IMR-90 (cell line): ENCODE measurements around the gene S100A1. TPM values are rescaled to one million over a fixed set of nuclear protein-coding genes. Genes with fewer than 3 reads are reported as not detected.

Source experiments
- ATAC-seq: fragments of 200-7000 bp; cut with Tn5 transposase; 2 replicates; pipeline ENCODE4 v1.9.1; 2020; ENCODE audit warnings: low read depth, mild to moderate bottlenecking, moderate library complexity
- BruUV-seq: library from RNA; stranded (reverse); fragments of 400-500 nt; replicated peaks from 2 replicates; lab custom pipeline; 2021; lab: Mats Ljungman, UMichigan
- CTCF ChIA-PET: fragments of 300-600 bp; formaldehyde crosslinking; extraction: SDS; loops from one replicate; lab custom pipeline; 2021; ENCODE audit warnings: antibody characterized with exemption; lab: Yijun Ruan, JAX
- POLR2A ChIA-PET: fragments of 300-600 bp; sonication (Branson Sonifier 250); formaldehyde crosslinking; loops from one replicate; lab custom pipeline; 2022; ENCODE audit warnings: antibody characterized with exemption; ENCODE audit not compliant: unreplicated experiment; lab: Charles Lee
- DNase-seq: peaks from one replicate; pipeline ENCODE4 v3.0.0; 2013
- H2AFZ ChIP-seq: replicated peaks from 2 replicates; pipeline ENCODE3; 2013; ENCODE audit warnings: low read length, mild to moderate bottlenecking; ENCODE audit not compliant: poor library complexity
- H2AK5ac ChIP-seq: 2 replicates; pipeline ENCODE4 v1.6.1; 2013; ENCODE audit warnings: low read depth, low read length, inconsistent platforms
- H2AK9ac ChIP-seq: replicated peaks from 2 replicates; pipeline ENCODE3; 2013; ENCODE audit warnings: mild to moderate bottlenecking, low read depth, low read length, moderate library complexity; ENCODE audit not compliant: poor library complexity
- H2BK120ac ChIP-seq: 2 replicates; pipeline ENCODE4 v1.6.1; 2013; ENCODE audit warnings: low read depth, low read length, inconsistent platforms
- H2BK15ac ChIP-seq: 3 replicates; pipeline ENCODE4 v1.6.1; 2013; ENCODE audit warnings: low read depth, low read length, inconsistent platforms
- H2BK20ac ChIP-seq: 2 replicates; pipeline ENCODE4 v1.6.1; 2013; ENCODE audit warnings: low read depth, mild to moderate bottlenecking, inconsistent platforms, low read length, moderate library complexity
- H2BK5ac ChIP-seq: 2 replicates; pipeline ENCODE4 v1.6.1; 2013; ENCODE audit warnings: mild to moderate bottlenecking, low read depth, low read length, inconsistent platforms; ENCODE audit not compliant: poor library complexity, severe bottlenecking
- H3K14ac ChIP-seq: replicated peaks from 2 replicates; pipeline ENCODE4 v1.6.1; 2013; ENCODE audit warnings: low read depth, low read length, inconsistent platforms
- H3K18ac ChIP-seq: 2 replicates; pipeline ENCODE4 v1.6.1; 2013; ENCODE audit warnings: low read depth, low read length, control low read depth
- H3K23ac ChIP-seq: 2 replicates; pipeline ENCODE4 v1.6.1; 2013; ENCODE audit warnings: low read depth, low read length, inconsistent platforms
- H3K27ac ChIP-seq: 2 replicates; pipeline ENCODE4 v1.5.1; 2013; ENCODE audit warnings: mild to moderate bottlenecking, control low read depth, low read length; ENCODE audit not compliant: insufficient read depth
- H3K27me3 ChIP-seq: 2 replicates; pipeline ENCODE4 v1.6.1; 2013; ENCODE audit warnings: low read length; ENCODE audit not compliant: control insufficient read depth, insufficient read depth
- H3K36me3 ChIP-seq: 2 replicates; pipeline ENCODE4 v1.6.1; 2013; ENCODE audit warnings: low read length, mixed read lengths; ENCODE audit not compliant: control insufficient read depth, insufficient read depth
- H3K4ac ChIP-seq: 2 replicates; pipeline ENCODE4 v1.6.1; 2013; ENCODE audit warnings: low read depth, low read length, inconsistent platforms
- H3K4me1 ChIP-seq: 2 replicates; pipeline ENCODE4 v1.6.1; 2013; ENCODE audit warnings: low read length, mixed read lengths; ENCODE audit not compliant: control insufficient read depth, insufficient read depth
- H3K4me2 ChIP-seq: 2 replicates; pipeline ENCODE4 v1.6.1; 2013; ENCODE audit warnings: low read depth, mild to moderate bottlenecking, control low read depth, low read length, moderate library complexity
- H3K4me3 ChIP-seq: 2 replicates; pipeline ENCODE4 v1.5.1; 2013; ENCODE audit warnings: low read depth, mild to moderate bottlenecking, control low read depth, low read length, moderate library complexity; ENCODE audit not compliant: insufficient read depth
- H3K56ac ChIP-seq: 2 replicates; pipeline ENCODE4 v1.6.1; 2013; ENCODE audit warnings: low read length, inconsistent platforms; ENCODE audit not compliant: insufficient read depth; ENCODE audit errors: extremely low read depth
- H3K79me1 ChIP-seq, 2 experiments: 2 replicates each; pipeline ENCODE4 v1.6.1; 2013; ENCODE audit warnings: low read length in 2 of 2, inconsistent platforms in 1 of 2, low read depth in 1 of 2
- H3K9ac ChIP-seq: 2 replicates; pipeline ENCODE4 v1.6.1; 2013; ENCODE audit warnings: low read depth, low read length, control low read depth
- H3K9me1 ChIP-seq: 2 replicates; pipeline ENCODE4 v1.6.1; 2013; ENCODE audit warnings: low read length, inconsistent platforms; ENCODE audit not compliant: insufficient read depth
- H3K9me3 ChIP-seq: 2 replicates; pipeline ENCODE4 v1.6.1; 2013; ENCODE audit warnings: low read length; ENCODE audit not compliant: control insufficient read depth, insufficient read depth
- H4K20me1 ChIP-seq: 2 replicates; pipeline ENCODE4 v1.6.1; 2013; ENCODE audit warnings: low read length, inconsistent platforms; ENCODE audit not compliant: insufficient read depth
- H4K5ac ChIP-seq: 2 replicates; pipeline ENCODE4 v1.6.1; 2013; ENCODE audit warnings: mild to moderate bottlenecking, low read depth, low read length, control low read depth
- H4K8ac ChIP-seq, 2 experiments: 2 replicates each; pipeline ENCODE4 v1.6.1; 2013; ENCODE audit warnings: low read depth in 2 of 2, low read length in 2 of 2, control low read depth in 1 of 2, inconsistent platforms in 1 of 2
- H4K91ac ChIP-seq: 2 replicates; pipeline ENCODE4 v1.6.1; 2013; ENCODE audit warnings: low read depth, low read length, inconsistent platforms; ENCODE audit not compliant: insufficient read depth
- CEBPB ChIP-seq: IDR thresholded peaks from 2 replicates; pipeline ENCODE4 v1.6.1; 2012; ENCODE audit warnings: low read depth, low read length, improper control_type of control experiment
- CHD1 ChIP-seq: IDR thresholded peaks from 2 replicates; pipeline ENCODE4 v1.6.1; 2012; ENCODE audit warnings: low read depth, low read length, improper control_type of control experiment
- CTCF ChIP-seq: conservative IDR thresholded peaks from 2 replicates; pipeline ENCODE4 v1.5.1; 2012; ENCODE audit warnings: mild to moderate bottlenecking, low read depth, low read length, improper control_type of control experiment
- FOS ChIP-seq: fragments of 150-350 bp; IDR thresholded peaks from 2 replicates; pipeline ENCODE4 v1.6.1; 2016; ENCODE audit warnings: low read depth, low read length
- MAFK ChIP-seq: IDR thresholded peaks from 2 replicates; pipeline ENCODE4 v1.6.1; 2012; ENCODE audit warnings: low read depth, low read length, improper control_type of control experiment
- NFE2L2 ChIP-seq: fragments of 150-350 bp; IDR thresholded peaks from 2 replicates; pipeline ENCODE4 v1.6.1; 2016; ENCODE audit warnings: low read depth, mild to moderate bottlenecking, low read length
- RCOR1 ChIP-seq: IDR thresholded peaks from 2 replicates; pipeline ENCODE4 v1.6.1; 2012; ENCODE audit warnings: mild to moderate bottlenecking, low read length, improper control_type of control experiment; ENCODE audit not compliant: insufficient replicate concordance
- SMC3 ChIP-seq: fragments of 150-350 bp; IDR thresholded peaks from 2 replicates; pipeline ENCODE4 v1.6.1; 2016; ENCODE audit warnings: low read depth, mild to moderate bottlenecking, antibody characterized with exemption, low read length, moderate library complexity
- WGBS, 2 experiments: methylation state at CpG; one replicate each; pipeline versions ENCODE4 v1.1.5 to v1.1.7; 2013; ENCODE audit warnings: missing lambda C conversion rate in 2 of 2; ENCODE audit not compliant: insufficient read length in 1 of 2; ENCODE audit errors: extremely low coverage in 2 of 2; 5-methylcytosine and 5-hydroxymethylcytosine counted together
- dilution Hi-C: fragments of 300-500 bp; cut with HindIII; formaldehyde crosslinking; loops from one replicate; pipeline ENCODE4 v1.14.3; 2018; ENCODE audit warnings: low sequenced_read_pairs; ENCODE audit not compliant: unreplicated experiment
- in situ Hi-C: fragments of 300-500 bp; cut with MboI; formaldehyde crosslinking; loops from 3 replicates; pipeline ENCODE4 v1.14.3; 2019; ENCODE audit warnings: low sequenced_read_pairs, inconsistent platforms, mixed read lengths
- intact Hi-C: fragments of 100-400 bp; cut with micrococcal nuclease; formaldehyde crosslinking; loops from 2 replicates; pipeline ENCODE4 v1.10.0; 2022
- polyA plus RNA-seq, 3 experiments: library from polyadenylated mRNA; depleted of rRNA; stranded (reverse); fragments of >200 nt; gene quantifications; 2 replicates each; pipeline ENCODE4 v1.2.3, GENCODE V29; 2012; ENCODE audit warnings: low replicate concordance in 1 of 3
- total RNA-seq: library from RNA; depleted of rRNA; stranded (reverse); fragments of >200 nt; gene quantifications from 2 replicates; pipeline ENCODE4 v1.2.3, GENCODE V29; 2012

S100A1 gene
- total and polyA plus RNA-seq, 2 of the 4 experiments (the other 2 are of a cell fraction) = 0.18 to 0.29 TPM

- TF ChIP-seq NFE2L2 (no peak), RCOR1 (no peak), MAFK (no peak)
Measured at GRCh38 chr1:153633754-153634665, 5.8 kb downstream of the S100A1 start, which contains the start of gene CHTOP (continued).

- Histone ChIP-seq H4K20me1 (peaks cover 31% of the 10 kb centered on the region), H2BK120ac (no peak overlapping the region), H4K91ac (no peak overlapping the region), H2BK15ac (no peak overlapping the region), H3K27me3 (no peaks in the 10 kb centered on the region), H3K27ac (no peak overlapping the region), H3K4ac (no peak overlapping the region), H3K14ac (no peak overlapping the region), H3K79me1 (peaks cover 41 to 57% of the 10 kb centered on the region in 2 experiments), H3K23ac (no peak overlapping the region), H3K56ac (no peak overlapping the region), H3K18ac (no peak overlapping the region), H3K9me3 (no peaks in the 10 kb centered on the region), H2BK5ac (no peak overlapping the region), H2AK5ac (no peak overlapping the region), H3K9ac (no peak overlapping the region), H2AFZ (no peak overlapping the region), H2AK9ac (no peak overlapping the region), H4K8ac (no peak overlapping the region), H3K9me1 (0 out of 2 replicates have a peak, but pooled peaks cover 8% of the 10 kb centered on the region), H3K36me3 (peaks cover 37% of the 10 kb centered on the region), H2BK20ac (no peak overlapping the region), H3K4me3 (no peak overlapping the region), H3K4me1 (peaks cover 3% of the 10 kb centered on the region), H3K4me2 (no peak overlapping the region; the same call in 1 of the 2 replicates), H4K5ac (no peak overlapping the region)
- no peak for DNase-seq
- CTCF ChIA-PET = no interaction called here
- no peak for TF ChIP-seq CHD1
- TF ChIP-seq CTCF = no peak
- no peak for TF ChIP-seq CEBPB
- no peak for TF ChIP-seq SMC3
- TF ChIP-seq FOS = no peak
- no peak for TF ChIP-seq RCOR1
- no peak for ATAC-seq
- dilution Hi-C loops = no loop called here
- intact Hi-C loops = loop anchor here (2.0 kb wide), 1 partner anchor 63 kb away; no protein-coding TSS in a partner anchor
- POLR2A ChIA-PET = no interaction called here
- no CpG with 5 or more reads among the region's 7 CpGs for WGBS, 2 experiments
- no TSS peak for BruUV-seq
- in situ Hi-C loops = no loop called here
Measured at GRCh38 chr1:153635872-153636271, 7.6 kb downstream of the S100A1 start.
